Aortic smooth muscle cell (primary cell): ENCODE measurements around the gene NPM3. TPM values are rescaled to one million over a fixed set of nuclear protein-coding genes. Genes with fewer than 3 reads are reported as not detected.

Experiments used
- total RNA-seq: library from RNA; depleted of rRNA; stranded (reverse); fragments of >200 nt; gene quantifications from 2 replicates; pipeline ENCODE4 v1.2.3, GENCODE V29; 2014

Gene NPM3, protein sequence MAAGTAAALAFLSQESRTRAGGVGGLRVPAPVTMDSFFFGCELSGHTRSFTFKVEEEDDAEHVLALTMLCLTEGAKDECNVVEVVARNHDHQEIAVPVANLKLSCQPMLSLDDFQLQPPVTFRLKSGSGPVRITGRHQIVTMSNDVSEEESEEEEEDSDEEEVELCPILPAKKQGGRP
- total RNA-seq: 49.3 and 66.5 TPM in 2 replicates

DNA sequence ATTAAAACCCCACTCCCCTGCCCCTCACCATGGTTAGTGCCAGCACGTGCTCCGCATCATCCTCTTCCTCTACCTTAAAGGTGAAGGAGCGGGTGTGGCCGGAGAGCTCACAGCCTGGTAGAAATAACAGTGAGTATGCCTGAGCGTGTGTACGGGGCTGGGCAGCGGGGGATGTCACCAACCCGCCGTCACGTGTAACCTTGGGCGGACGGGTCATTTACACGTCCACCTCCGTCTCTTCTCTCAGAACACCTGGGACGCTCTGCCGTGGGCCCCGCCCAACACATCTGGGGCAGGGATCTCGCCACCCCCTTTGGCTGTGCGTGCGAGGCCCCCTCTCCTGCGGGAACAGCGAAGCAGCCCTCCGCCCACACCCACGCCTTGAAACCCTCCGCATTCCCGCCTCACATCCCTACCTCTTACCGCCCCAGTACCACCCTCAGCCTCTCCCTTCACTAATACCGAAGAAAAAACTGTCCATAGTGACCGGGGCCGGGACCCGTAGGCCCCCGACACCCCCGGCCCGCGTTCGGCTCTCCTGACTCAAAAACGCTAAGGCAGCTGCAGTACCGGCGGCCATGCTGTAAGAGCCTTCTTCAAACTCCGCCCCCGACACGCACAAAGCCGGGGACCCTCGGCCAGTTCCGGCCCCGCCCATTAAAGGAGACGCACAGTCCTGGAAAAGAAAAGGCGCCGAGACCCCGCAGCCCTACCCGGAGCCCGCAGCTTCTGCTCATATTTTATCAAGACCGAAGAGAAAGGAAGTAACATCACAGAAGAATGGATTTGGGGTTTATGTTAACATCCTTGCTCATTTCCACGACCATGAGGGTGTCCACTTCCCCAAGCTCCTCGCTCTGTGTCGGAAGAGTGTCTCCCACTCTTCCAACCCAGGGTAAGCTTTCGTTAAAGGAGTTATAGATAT, at the start of gene NPM3:
Gene NPM3, minus strand, starts transcription at position 636 of the 925 bp plus-strand sequence. Its CDS starts 56 bp downstream, at position 580.

DNA sequence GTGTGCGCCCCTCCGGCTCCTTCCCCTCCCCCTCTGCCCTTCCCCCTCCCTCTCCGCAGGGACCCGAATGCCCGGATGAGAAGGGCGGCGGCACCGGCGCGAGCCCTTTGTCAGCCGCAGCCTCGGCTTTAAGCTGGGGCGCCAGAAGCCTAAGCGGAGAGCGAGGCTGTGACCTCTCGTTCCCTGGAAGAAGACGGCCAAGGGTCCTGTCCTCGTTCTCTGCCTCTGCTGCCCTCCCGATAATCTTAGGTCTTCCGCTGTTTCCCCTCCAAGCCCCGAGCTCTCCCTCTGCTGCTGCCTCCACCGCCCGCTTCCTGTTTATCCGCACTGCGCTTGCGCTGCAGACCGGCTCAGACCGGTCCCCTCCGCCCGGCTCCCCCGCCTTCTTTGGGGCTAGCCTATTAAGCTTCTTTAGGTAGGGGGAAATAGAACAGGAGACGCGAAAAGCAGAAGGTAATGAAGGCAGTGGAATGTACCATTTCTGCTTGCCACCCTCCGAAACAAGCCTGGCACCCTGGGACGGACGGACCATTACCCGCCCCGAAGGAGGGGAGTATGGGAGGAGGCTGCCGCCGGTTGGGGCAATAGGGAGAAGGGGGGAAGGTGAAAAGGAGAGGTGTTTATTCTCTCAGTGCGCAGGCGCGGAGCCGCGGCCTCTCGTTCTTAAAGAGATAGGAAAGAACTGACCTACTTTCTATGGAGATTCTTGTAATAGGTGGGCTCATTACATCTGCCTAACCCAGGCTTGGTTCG, 35.0 kb upstream of the NPM3 start, which contains the start of gene OGA:
Gene OGA, minus strand, starts transcription at position 326 of the 753 bp plus-strand sequence. CDS start 422 bp downstream, outside the sequence.

DNA sequence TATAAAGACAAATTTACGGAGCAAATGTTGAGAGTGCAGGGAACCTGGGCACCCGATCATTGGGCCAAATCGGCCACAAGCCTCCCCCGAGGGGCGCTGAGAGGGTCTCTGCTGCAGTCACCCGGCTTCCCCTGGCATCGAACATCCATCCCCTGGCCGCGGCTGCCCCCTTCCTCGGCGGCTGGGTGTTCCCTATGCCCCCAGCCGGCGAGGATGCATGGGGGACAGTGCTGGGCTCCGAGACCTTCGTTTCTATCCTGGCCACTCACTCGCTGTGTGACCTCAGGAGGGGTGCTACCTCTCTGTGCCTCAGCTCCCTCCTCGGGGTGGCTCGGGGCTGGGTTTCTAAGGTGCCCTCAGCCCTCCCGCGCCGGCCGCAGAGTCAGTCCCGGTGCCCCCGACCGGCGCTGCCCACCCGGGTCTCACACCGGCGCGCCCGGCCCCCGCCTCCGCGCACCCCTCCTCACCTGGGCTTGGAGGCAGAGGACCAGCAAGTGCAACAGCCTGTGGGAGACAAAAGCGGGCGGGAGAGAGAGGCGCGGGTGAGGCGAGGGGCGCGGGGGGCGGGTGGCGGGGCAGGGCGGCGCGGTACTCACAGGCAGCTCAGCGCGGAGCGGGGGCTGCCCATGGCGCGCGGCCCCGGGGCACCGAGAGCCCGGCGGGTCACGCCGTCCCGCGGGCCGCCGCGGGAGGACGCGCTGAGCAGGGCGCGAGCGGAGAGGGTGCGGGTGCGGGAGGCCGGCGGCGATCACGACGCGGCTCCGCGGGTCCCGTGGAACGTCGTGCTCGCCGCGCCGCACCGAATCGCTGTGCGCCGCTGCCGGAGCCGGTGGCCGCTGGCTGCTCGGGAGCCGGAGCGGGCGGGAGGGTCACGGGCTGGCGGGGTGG, 7.7 kb downstream of the NPM3 start, which contains the start of gene FGF8:
Gene FGF8, minus strand, starts transcription at position 842 of the 888 bp plus-strand sequence. Its CDS starts 214 bp downstream, at position 628.

Other genes with a start within 250 kb of the NPM3 start
- gene POLL, start 195.2 kb downstream of the NPM3 start, total RNA-seq: 6.3 and 8.6 TPM in 2 replicates
- gene DPCD, start 195.1 kb downstream of the NPM3 start, total RNA-seq: 56.3 and 67.4 TPM in 2 replicates
- 35.8 and 42.7 TPM in 2 replicates for gene FBXW4, start 88.3 kb downstream of the NPM3 start, total RNA-seq
- gene FGF8, start 7.3 kb downstream of the NPM3 start, total RNA-seq: not detected in 2 replicates
- gene OGA, start 35.0 kb upstream of the NPM3 start, total RNA-seq: 110 and 170 TPM in 2 replicates
- 0.66 and 1.1 TPM in 2 replicates for gene KCNIP2, start 60.4 kb upstream of the NPM3 start, total RNA-seq